CD4-positive, alpha-beta T cell treated with Interleukin-10 for 1 hour (primary cell): ENCODE measurements around the gene GID8.
"Not testable (repeated sequence)": the region's sequence is repeated elsewhere in the genome, so short reads cannot be mapped to it uniquely, and the experiment has no call there.

ENCODE experiments used
- DNase-seq: peaks from one replicate; pipeline ENCODE4 v3.0.0-alpha.2; 2020

Gene GID8

DNA sequence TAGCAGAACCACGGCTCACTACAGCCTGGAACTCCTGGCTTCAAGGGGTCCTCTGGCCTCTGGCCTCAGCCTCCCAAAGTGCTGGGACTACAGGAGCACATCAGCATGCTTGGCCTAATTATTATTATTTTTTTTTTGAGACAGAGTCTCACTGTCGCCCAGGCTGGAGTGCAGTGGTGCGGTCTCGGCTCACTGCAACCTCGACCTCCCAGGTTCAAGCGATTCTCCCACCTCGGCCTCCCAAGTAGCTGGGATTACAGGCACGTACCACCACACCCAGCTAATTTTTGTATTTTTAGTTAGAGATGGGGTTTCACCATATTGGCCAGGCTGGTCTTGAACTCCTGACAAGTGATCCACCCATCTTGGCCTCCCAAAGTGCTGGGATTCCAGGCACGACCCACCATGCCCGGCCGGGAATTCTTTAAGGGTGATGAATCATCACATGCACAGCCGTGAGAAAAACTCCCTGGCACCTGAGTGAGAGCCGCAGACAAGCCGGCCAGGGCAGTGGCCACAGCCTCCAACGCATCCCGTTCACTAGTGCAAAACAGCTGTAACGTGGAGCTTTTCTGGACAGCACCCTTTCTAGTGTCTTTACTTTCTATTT is 14.8 kb upstream of the GID8 start:
- not testable (repeated sequence) for DNase-seq

GRCh38 chr20:62923669-62924441 is 14.1 kb upstream of the GID8 start:
- DNase-seq, result no peak

DNA sequence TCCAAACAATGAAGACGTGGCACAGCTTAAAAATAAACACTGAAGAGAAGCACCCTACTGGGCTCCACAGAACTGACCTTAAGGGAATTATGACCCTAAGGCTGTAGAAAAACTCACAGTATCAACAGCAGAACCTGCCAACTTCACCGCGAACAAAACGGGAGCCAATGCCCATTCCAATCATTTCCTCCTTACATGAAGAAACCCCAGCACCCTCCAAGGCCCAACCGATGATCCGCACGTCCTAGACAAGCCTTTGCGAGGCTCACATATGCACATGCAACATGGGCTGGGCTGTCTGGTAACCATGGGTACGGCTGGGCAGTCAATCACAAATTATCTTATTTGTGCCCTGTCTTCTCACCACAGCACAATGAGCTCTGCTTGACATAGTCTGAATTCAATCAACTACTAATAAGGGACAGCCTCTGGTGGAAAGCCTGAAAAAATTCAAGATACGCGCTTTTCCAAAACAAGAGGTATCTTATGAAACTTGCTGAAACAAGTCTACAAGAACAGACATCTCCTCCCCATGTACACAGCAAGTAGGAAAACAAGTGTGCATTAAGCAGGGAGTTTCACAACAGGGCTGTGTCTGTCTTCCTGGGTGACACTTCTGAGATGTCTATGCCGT is 13.4 kb upstream of the GID8 start:
- DNase-seq, result peak; percentile 63

GRCh38 chr20:62925076-62925419 is 12.9 kb upstream of the GID8 start:
- DNase-seq, result no peak

DNA sequence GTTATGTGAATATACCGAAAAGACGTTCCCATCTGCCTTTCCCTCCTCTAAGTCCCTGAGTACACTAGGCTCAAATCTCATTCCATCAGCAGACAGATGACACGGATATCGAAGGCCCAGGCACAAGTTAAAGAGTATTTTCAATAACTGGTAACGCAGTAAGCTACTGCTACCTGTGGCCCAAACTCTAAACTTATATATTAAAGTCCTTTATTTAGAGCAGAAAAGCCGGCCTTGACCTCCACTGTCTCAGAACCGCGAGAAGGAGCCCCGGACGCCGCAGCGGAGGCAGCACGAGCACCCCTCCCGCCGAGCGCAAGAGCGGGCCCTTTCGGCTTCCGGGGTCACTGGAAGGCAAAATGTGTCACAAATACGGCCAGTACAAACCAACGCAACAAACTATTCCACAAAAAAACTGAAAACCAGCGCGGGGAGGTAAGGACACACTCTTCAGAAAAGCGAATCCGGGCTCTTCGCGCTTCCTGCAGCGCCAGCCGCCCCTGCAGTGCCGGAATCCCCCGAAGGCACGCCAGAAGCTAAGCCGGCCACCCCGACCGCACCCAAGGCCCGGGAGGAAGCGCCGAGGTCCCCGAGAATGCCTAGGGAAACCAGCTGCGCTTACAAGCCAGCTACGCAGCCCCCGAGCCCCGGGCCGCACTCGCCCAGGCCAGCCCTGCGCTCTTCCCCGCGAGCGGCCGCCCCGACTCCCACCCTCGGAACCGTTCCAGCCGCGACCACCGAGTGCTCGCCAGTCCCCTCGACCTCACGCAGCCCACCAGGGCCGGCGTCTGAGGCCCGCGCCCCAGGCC is 12.3 kb upstream of the GID8 start:
- peak; percentile 62 for DNase-seq

DNA sequence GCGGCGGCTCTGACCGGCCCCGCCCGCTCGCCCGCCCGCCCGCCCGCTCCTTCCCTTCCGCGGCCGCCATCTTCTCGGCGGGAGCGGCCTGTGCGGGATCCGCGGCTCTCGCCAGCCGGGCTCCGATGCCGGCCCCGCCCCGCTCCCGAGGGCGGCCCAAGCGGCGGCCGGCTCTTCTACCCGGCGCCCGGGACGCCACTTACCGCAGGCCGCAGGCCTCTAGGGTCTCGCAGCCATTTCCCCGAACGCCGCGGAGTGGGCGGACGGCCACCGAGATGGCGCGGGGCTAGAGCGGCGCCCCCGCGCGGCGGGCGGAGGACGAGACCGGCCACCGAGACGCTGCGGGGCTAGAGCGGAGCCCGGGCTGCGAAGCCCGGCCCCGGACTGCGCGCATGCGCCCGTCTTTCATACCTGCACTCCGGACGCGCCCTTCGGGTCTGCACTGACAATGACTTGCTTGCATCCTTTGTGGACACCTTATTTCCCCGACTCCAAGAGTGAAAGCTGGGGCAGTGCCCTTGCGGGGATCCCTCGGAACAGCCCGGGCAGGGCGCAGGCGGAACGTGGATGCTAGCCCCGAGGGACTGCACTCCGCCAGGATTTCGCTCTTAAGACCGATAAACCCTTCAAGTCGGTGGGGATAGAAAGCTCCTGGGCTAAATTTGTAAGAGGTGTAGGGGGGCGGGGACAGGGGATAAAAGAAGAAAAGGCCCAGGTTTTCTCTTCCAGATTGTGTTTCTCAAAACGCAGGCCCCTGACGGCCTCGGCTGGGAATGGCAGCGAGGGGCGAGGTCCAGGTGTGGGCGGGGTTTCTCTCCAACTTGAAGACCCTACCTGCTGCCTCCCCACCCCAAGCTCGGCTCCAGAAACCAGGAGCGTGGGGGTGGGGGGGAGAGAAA is 11.5 kb upstream of the GID8 start, which contains the start of gene DIDO1:
TSS of gene DIDO1 (minus strand) at position 277 of the 899 bp plus-strand sequence.
- peak; percentile 92 for DNase-seq

GRCh38 chr20:62927128-62927705 is 10.7 kb upstream of the GID8 start:
- DNase-seq, result no peak

GRCh38 chr20:62928246-62928939 is 9.6 kb upstream of the GID8 start:
- peak; percentile 28 for DNase-seq

DNA sequence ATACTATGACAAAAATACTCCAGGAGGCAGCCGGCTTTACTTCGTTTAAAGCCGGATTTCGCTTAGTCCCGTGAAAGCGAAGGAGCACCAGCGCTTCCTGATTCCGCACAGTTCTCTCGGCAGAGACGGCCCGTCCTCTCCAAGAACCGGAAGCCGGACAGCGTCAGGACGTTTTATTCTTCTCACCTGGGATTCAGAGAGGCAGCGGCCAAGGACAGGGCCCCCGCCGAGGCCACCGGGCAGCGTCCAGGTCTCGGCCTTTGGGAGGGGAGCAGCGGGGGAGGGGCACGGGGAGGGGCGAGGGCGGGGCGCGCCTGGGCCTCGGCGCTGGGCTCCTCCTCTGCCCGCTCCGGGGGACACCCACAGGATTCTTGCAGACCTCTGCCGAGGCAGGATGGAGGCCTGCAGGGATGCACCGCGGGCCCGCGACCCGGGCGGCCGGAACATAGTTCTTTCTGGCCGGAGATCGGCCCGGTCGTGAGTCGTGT is 8.9 kb upstream of the GID8 start:
- DNase-seq, result peak; percentile 59

- DNase-seq, result no peak
These were observed 6.5 kb upstream of the GID8 start for GRCh38 chr20:62931464-62931863.

DNA sequence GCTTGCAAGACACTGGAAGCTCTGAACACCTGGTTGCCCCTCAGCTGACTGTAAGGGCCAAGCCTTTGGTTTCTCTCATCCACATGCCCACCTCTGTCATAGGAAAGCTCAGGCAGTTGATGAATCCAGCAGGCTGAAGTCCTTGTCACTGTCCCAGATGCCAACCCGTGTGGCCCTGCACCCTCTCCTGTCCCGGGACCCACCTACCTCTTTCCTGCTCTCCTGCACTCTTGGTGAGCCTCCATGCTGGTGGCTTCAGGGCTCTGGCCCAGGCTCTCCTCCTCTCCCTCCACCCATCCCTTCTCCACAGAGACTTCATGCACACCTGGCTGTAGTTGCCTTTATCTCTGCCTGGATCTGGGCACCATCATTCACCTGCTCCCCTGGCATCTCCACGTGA is 4.0 kb upstream of the GID8 start:
- DNase-seq, result no peak

DNA sequence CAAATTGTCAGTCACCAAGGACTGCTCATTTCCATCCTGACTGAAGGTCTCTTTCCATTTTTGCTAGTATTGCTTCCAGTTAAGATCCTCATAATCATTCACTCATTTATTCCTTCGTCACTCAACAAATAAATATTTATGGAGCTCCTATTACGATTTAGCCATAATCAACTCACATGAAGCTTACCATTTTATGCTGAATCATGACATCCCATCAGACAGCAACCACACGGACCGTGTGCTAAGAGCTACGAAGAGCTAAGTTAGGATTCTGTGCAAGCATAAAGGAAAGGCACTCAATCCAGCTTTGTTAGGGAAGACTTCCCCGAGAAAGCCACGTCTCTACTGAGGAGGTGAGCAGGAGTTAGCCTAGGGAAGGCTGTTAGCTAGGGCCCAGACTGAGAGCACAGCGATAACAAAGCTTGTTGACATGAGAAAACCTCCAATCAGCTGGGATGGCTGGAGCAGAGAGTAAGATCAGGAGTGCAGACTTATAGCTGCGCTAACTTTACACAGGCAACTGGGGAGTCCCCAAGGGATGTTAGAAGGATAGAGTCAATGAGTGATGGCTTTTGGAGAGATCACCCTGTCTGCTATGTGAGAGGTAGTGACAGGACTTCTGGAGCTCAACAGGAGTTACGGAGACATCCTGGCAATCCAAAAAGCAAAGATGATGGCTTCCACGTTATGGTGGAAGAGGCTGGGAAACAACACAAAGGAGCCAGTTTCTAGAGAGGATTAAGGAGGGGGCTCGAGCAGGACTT is 2.6 kb upstream of the GID8 start:
- DNase-seq, result no peak

GRCh38 chr20:62935968-62936585 is 1.9 kb upstream of the GID8 start:
- no peak for DNase-seq

DNA sequence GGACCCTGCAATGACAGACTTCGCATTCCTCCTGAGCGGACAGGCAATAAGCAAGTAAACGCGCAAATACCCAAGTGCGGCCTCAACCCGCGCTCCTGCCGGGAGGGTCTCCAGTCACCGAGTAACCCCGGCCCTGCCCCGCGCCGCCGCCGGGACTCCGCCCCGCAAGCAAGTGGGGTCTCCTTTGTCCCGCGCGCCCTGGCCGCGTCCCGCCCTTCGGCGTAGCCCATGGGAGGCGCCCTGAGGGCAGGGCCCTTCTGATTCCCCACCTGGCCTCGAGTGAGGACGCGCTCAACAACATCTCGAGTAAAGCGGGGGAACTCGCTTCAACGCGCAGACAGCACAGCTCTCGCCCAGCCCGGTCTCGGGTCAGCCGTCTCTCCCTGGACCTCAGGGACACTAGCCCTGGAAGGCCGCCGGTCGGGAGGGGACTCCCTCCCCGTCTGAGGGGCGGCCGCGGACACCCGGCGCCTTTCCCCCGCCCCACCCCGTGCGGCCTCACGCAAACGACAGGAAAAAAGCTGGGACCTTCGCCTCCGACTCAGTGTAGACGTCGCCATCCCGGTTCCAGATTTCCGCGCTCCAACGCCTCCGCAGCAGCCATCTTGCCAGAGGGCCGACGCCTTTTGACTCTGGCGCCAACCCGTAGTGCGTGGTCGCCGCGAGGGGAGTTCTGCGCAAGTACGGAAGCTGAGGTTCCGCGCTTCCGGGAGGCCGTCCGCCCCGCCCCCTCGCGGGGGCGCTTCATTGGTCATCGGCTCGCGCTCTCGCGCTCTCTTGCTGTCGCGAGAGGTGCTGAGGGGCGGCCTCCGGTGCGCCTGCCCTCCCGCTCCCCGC is 461 bp upstream of the GID8 start:
- DNase-seq, result peak; percentile 98

DNA sequence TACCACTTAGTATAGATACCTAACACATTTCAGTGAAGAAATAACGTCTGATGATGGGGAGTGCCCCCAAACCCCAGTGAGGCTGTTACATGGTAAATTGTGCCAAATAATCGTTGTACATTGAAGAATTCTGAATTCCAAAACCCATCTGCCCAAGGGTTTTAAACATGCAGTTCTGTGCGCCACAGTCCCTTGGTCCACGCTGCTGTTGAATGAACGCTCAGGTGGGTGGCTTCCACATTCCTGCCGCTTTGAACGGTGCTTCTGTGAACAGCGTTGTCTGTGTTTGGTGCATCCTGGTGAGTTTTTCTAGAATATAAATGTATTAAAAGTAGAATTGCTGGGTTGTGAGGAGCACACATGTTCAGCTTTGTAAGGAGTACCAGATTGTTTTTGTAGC is 2.9 kb downstream of the GID8 start:
- no peak for DNase-seq

- DNase-seq, result no peak
These were observed 3.8 kb downstream of the GID8 start for GRCh38 chr20:62941792-62942191.

DNA sequence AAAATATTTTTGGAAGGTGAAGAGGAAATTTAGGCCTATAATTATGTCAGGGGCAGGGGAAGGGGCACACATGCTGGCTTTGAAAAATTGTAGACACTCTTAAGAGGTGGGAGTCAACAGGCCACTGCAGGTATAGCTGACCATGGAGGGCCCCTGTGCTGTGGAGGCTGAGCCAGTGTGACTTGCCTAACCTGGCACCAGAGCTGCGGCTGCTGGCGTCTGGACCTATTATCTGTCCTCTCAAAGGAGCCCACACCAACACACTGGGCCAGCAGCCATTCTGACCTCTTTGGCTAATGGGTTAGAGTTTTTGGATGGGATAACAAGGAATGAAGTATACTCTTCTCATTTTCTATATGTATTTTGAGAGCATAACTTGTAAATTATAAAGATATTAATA is 4.5 kb downstream of the GID8 start:
- DNase-seq, result no peak

DNA sequence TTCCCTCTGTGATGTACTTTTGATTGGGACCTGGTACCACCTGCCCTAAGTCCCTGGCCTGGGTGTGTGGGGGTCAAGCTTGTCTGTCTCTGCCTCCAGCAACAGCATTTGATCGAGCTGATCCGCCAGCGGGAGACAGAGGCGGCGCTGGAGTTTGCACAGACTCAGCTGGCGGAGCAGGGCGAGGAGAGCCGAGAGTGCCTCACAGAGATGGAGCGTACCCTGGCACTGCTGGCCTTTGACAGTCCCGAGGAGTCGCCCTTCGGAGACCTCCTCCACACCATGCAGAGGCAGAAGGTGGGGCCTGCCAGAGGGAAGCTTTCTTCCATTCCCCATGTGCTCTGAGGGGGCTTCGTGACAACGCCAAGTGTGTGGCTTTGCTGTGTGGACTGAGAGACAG is 5.4 kb downstream of the GID8 start:
- no peak for DNase-seq

DNA sequence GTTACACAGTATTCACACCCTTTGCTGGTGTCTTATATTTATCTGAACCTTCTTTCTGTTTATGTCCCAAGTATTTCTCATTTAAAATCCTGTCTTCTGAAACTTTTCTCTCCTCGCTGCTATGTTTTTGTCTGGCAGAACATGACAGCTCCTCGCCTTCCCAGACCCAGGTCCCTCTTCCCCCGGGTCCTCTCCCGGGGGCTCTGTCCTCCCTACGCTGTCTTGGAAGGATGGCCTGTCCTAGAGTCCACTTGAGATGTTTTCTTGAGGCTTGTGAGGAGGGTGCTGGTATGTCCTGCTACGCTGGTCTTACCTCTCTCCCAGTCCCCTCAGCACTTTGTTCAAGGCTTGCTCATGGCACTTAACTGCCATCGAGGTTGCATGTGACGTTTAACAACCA is 6.2 kb downstream of the GID8 start:
- no peak for DNase-seq
